WTC11 (cell line): ENCODE results near the gene TFEB. TPM values are rescaled to one million over a fixed set of nuclear protein-coding genes. Genes with fewer than 3 reads are reported as not detected.

Experiments used
- ATAC-seq: fragments of 200-7000 bp; cut with Tn5 transposase; 2 replicates; pipeline ENCODE4 v1.10.0; 2021; ENCODE audit warnings: mild to moderate bottlenecking, moderate library complexity
- CTCF ChIA-PET: fragments of 300-600 bp; sonication (Branson Sonifier 250); formaldehyde crosslinking; loops from one replicate; lab custom pipeline; 2021; ENCODE audit warnings: antibody characterized with exemption; lab: Charles Lee
- POLR2A ChIA-PET: fragments of 350-600 bp; sonication (Branson Sonifier 250); formaldehyde crosslinking; loops from one replicate; lab custom pipeline; 2021; ENCODE audit warnings: antibody characterized with exemption; lab: Charles Lee
- DNase-seq: peaks from one replicate; pipeline ENCODE4 v3.0.0; 2021; ENCODE audit warnings: low spot score
- H3K27ac Mint-ChIP-seq: 2 replicates; pipeline ENCODE4 v1.8.0; 2021; ENCODE audit warnings: mixed read lengths
- H3K27me3 Mint-ChIP-seq: 2 replicates; pipeline ENCODE4 v1.8.0; 2021; ENCODE audit warnings: low read depth, mild to moderate bottlenecking, moderate library complexity, mixed read lengths
- H3K36me3 Mint-ChIP-seq: 2 replicates; pipeline ENCODE4 v1.8.0; 2021; ENCODE audit warnings: mixed read lengths
- H3K4me1 Mint-ChIP-seq: 2 replicates; pipeline ENCODE4 v1.8.0; 2022; ENCODE audit warnings: mixed read lengths
- H3K4me3 Mint-ChIP-seq: 2 replicates; pipeline ENCODE4 v1.8.0; 2021; ENCODE audit warnings: mild to moderate bottlenecking, moderate library complexity, mixed read lengths
- H3K9me3 Mint-ChIP-seq: 2 replicates; pipeline ENCODE4 v1.8.0; 2021; ENCODE audit warnings: mixed read lengths
- HMGA2 ChIP-seq: fragments of 250-450 bp; sonication (Bioruptor Pico); IDR thresholded peaks from 2 replicates; pipeline ENCODE4 v1.4.0; 2021; ENCODE audit warnings: mild to moderate bottlenecking, moderate library complexity
- KAT7 ChIP-seq: sonication (generic); formaldehyde crosslinking; IDR thresholded peaks from 2 replicates; pipeline ENCODE4 v1.8.1; 2023; ENCODE audit warnings: missing genetic modification reagents, mild to moderate bottlenecking, borderline replicate concordance
- MXD4 ChIP-seq: fragments of 250-450 bp; sonication (Bioruptor Pico); IDR thresholded peaks from 2 replicates; pipeline ENCODE4 v1.8.0; 2021; ENCODE audit warnings: mild to moderate bottlenecking, moderate library complexity, borderline replicate concordance
- NR1H2 ChIP-seq: sonication (generic); formaldehyde crosslinking; IDR thresholded peaks from 2 replicates; pipeline ENCODE4 v1.9.0; 2021; ENCODE audit warnings: mild to moderate bottlenecking, moderate library complexity, missing genetic modification reagents
- RORB ChIP-seq: fragments of 250-450 bp; sonication (Bioruptor Pico); IDR thresholded peaks from 2 replicates; pipeline ENCODE4 v1.9.0; 2021; ENCODE audit warnings: mild to moderate bottlenecking
- TP53 ChIP-seq: sonication (generic); formaldehyde crosslinking; IDR thresholded peaks from 2 replicates; pipeline ENCODE4 v1.8.1; 2023; ENCODE audit warnings: mild to moderate bottlenecking, missing genetic modification reagents
- ZBTB21 ChIP-seq: sonication (generic); formaldehyde crosslinking; IDR thresholded peaks from 2 replicates; pipeline ENCODE4 v1.8.1; 2023; ENCODE audit warnings: mild to moderate bottlenecking, missing genetic modification reagents, borderline replicate concordance
- ZNF263 ChIP-seq: sonication (generic); formaldehyde crosslinking; IDR thresholded peaks from 2 replicates; pipeline ENCODE4 v1.8.1; 2022; ENCODE audit warnings: low read depth, mild to moderate bottlenecking, moderate library complexity, missing genetic modification reagents
- ZNF317 ChIP-seq: sonication (generic); formaldehyde crosslinking; IDR thresholded peaks from 2 replicates; pipeline ENCODE4 v1.8.1; 2023; ENCODE audit warnings: low read depth, mild to moderate bottlenecking, moderate library complexity, missing genetic modification reagents, borderline replicate concordance
- ZNF396 ChIP-seq: fragments of 250-450 bp; sonication (Bioruptor Pico); IDR thresholded peaks from 2 replicates; pipeline ENCODE4 v1.8.0; 2021; ENCODE audit warnings: mild to moderate bottlenecking, moderate library complexity, borderline replicate concordance
- total RNA-seq: library from RNA; stranded (reverse); gene quantifications from 3 replicates; pipeline ENCODE4 v1.2.3, GENCODE V29; 2021
- TF ChIP-seq, protein P1 (sequence below): fragments of 250-450 bp; sonication (Bioruptor Pico); IDR thresholded peaks from 2 replicates; pipeline ENCODE4 v2.1.2; 2022; ENCODE audit warnings: mild to moderate bottlenecking, moderate library complexity
- TF ChIP-seq, protein P2 (sequence below): sonication (generic); formaldehyde crosslinking; IDR thresholded peaks from 2 replicates; pipeline ENCODE4 v1.8.1; 2022; ENCODE audit warnings: missing genetic modification reagents, borderline replicate concordance
- TF ChIP-seq, protein P3 (sequence below): fragments of 250-450 bp; sonication (Bioruptor Pico); IDR thresholded peaks from 2 replicates; pipeline ENCODE4 v1.9.0; 2021; ENCODE audit warnings: mild to moderate bottlenecking
- TF ChIP-seq, protein P4 (sequence below): sonication (generic); formaldehyde crosslinking; IDR thresholded peaks from 2 replicates; pipeline ENCODE4 v1.8.0; 2023; ENCODE audit warnings: missing genetic modification reagents, mild to moderate bottlenecking, borderline replicate concordance
- TF ChIP-seq, protein P5 (sequence below): sonication (generic); formaldehyde crosslinking; IDR thresholded peaks from 2 replicates; pipeline ENCODE4 v1.8.1; 2023; ENCODE audit warnings: mild to moderate bottlenecking, missing genetic modification reagents, borderline replicate concordance
- TF ChIP-seq, protein P6 (sequence below): sonication (generic); formaldehyde crosslinking; IDR thresholded peaks from 2 replicates; pipeline ENCODE4 v1.8.1; 2022; ENCODE audit warnings: mild to moderate bottlenecking, missing genetic modification reagents, moderate library complexity, borderline replicate concordance

TFEB gene
- total RNA-seq, 1 experiment from 2014 or later = 3.9 TPM

DNA sequence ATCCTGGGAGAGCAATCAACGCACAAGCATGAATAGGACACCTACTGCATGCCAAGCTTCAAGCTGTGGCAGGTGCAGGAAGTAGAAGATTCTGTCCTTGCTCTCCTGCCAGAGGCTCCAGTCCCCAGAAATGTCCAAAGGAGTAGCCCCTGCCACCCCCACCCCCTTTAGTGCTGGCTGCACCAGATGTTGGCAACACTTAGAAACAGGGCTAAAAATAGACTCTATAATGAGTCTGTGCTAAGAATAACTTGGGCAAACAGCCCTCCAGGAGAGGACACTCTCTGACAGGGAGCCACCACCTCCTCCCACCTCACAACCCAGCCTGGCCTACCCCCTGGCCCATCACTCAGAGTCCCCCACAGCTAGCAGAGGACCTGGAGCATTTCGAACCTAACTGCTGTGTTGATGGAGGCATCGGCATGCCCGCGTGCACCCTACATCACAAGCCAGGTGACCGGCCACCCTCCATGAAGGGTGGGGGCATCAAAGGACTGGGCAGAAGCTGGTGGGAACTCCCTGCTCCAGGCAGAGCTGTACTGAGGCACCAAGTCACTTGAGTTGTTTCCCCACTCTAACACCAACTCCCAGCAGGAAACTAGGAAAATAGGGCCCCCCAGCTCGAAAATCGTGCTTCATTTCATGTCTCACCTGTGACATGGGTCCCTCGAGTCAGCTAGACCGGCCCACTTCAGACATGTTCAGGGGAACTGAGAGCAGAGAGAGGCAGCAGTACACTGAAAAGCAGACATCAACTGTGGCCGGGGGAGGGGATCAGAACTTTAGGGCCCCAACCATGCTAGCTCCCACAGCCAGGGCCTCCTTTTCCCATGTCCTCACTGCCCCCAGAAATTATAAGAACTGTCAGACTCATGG is 18.7 kb downstream of the TFEB start:
- Mint-ChIP-seq H3K27ac (no peak overlapping the region), H3K36me3 (no peaks in the 10 kb centered on the region), H3K27me3 (no peaks in the 10 kb centered on the region), H3K4me1 (no peaks in the 10 kb centered on the region)
- no peak for DNase-seq
- TF ChIP-seq NR1H2 (CRISPR knock-in tag) (no peak), ZBTB21 (CRISPR knock-in tag) (no peak), ZNF263 (CRISPR knock-in tag) (no peak), KAT7 (no peak), TP53 (no peak), ZNF317 (CRISPR knock-in tag) (no peak), MXD4 (no peak), HMGA2 (no peak), ZNF396 (no peak), RORB (CRISPR knock-in tag) (no peak)
- TF ChIP-seq, protein P1, sequence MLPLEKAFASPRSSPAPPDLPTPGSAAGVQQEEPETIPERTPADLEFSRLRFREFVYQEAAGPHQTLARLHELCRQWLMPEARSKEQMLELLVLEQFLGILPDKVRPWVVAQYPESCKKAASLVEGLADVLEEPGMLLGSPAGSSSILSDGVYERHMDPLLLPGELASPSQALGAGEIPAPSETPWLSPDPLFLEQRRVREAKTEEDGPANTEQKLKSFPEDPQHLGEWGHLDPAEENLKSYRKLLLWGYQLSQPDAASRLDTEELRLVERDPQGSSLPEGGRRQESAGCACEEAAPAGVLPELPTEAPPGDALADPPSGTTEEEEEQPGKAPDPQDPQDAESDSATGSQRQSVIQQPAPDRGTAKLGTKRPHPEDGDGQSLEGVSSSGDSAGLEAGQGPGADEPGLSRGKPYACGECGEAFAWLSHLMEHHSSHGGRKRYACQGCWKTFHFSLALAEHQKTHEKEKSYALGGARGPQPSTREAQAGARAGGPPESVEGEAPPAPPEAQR = no peak
- TF ChIP-seq, protein P2, sequence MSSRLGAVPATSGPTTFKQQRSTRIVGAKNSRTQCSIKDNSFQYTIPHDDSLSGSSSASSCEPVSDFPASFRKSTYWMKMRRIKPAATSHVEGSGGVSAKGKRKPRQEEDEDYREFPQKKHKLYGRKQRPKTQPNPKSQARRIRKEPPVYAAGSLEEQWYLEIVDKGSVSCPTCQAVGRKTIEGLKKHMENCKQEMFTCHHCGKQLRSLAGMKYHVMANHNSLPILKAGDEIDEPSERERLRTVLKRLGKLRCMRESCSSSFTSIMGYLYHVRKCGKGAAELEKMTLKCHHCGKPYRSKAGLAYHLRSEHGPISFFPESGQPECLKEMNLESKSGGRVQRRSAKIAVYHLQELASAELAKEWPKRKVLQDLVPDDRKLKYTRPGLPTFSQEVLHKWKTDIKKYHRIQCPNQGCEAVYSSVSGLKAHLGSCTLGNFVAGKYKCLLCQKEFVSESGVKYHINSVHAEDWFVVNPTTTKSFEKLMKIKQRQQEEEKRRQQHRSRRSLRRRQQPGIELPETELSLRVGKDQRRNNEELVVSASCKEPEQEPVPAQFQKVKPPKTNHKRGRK (CRISPR knock-in tag) = no peak
- TF ChIP-seq, protein P3, sequence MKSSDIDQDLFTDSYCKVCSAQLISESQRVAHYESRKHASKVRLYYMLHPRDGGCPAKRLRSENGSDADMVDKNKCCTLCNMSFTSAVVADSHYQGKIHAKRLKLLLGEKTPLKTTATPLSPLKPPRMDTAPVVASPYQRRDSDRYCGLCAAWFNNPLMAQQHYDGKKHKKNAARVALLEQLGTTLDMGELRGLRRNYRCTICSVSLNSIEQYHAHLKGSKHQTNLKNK (CRISPR knock-in tag) = no peak
- TF ChIP-seq, protein P4, sequence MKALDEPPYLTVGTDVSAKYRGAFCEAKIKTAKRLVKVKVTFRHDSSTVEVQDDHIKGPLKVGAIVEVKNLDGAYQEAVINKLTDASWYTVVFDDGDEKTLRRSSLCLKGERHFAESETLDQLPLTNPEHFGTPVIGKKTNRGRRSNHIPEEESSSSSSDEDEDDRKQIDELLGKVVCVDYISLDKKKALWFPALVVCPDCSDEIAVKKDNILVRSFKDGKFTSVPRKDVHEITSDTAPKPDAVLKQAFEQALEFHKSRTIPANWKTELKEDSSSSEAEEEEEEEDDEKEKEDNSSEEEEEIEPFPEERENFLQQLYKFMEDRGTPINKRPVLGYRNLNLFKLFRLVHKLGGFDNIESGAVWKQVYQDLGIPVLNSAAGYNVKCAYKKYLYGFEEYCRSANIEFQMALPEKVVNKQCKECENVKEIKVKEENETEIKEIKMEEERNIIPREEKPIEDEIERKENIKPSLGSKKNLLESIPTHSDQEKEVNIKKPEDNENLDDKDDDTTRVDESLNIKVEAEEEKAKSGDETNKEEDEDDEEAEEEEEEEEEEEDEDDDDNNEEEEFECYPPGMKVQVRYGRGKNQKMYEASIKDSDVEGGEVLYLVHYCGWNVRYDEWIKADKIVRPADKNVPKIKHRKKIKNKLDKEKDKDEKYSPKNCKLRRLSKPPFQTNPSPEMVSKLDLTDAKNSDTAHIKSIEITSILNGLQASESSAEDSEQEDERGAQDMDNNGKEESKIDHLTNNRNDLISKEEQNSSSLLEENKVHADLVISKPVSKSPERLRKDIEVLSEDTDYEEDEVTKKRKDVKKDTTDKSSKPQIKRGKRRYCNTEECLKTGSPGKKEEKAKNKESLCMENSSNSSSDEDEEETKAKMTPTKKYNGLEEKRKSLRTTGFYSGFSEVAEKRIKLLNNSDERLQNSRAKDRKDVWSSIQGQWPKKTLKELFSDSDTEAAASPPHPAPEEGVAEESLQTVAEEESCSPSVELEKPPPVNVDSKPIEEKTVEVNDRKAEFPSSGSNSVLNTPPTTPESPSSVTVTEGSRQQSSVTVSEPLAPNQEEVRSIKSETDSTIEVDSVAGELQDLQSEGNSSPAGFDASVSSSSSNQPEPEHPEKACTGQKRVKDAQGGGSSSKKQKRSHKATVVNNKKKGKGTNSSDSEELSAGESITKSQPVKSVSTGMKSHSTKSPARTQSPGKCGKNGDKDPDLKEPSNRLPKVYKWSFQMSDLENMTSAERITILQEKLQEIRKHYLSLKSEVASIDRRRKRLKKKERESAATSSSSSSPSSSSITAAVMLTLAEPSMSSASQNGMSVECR (CRISPR knock-in tag) = no peak
- TF ChIP-seq, protein P5, sequence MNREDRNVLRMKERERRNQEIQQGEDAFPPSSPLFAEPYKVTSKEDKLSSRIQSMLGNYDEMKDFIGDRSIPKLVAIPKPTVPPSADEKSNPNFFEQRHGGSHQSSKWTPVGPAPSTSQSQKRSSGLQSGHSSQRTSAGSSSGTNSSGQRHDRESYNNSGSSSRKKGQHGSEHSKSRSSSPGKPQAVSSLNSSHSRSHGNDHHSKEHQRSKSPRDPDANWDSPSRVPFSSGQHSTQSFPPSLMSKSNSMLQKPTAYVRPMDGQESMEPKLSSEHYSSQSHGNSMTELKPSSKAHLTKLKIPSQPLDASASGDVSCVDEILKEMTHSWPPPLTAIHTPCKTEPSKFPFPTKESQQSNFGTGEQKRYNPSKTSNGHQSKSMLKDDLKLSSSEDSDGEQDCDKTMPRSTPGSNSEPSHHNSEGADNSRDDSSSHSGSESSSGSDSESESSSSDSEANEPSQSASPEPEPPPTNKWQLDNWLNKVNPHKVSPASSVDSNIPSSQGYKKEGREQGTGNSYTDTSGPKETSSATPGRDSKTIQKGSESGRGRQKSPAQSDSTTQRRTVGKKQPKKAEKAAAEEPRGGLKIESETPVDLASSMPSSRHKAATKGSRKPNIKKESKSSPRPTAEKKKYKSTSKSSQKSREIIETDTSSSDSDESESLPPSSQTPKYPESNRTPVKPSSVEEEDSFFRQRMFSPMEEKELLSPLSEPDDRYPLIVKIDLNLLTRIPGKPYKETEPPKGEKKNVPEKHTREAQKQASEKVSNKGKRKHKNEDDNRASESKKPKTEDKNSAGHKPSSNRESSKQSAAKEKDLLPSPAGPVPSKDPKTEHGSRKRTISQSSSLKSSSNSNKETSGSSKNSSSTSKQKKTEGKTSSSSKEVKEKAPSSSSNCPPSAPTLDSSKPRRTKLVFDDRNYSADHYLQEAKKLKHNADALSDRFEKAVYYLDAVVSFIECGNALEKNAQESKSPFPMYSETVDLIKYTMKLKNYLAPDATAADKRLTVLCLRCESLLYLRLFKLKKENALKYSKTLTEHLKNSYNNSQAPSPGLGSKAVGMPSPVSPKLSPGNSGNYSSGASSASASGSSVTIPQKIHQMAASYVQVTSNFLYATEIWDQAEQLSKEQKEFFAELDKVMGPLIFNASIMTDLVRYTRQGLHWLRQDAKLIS = no peak
- TF ChIP-seq, protein P6, sequence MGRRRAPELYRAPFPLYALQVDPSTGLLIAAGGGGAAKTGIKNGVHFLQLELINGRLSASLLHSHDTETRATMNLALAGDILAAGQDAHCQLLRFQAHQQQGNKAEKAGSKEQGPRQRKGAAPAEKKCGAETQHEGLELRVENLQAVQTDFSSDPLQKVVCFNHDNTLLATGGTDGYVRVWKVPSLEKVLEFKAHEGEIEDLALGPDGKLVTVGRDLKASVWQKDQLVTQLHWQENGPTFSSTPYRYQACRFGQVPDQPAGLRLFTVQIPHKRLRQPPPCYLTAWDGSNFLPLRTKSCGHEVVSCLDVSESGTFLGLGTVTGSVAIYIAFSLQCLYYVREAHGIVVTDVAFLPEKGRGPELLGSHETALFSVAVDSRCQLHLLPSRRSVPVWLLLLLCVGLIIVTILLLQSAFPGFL (CRISPR knock-in tag) = no peak
- TF ChIP-seq, all 79 proteins: peak for 0
- ATAC-seq = no peak
- H3K4me3 Mint-ChIP-seq = no peak overlapping the region
- POLR2A ChIA-PET = interaction anchor here (1.3 kb wide), 1 partner anchor 17 kb away, joined by 3 read pairs; no protein-coding TSS in a partner anchor
- no peaks in the 10 kb centered on the region for H3K9me3 Mint-ChIP-seq
- CTCF ChIA-PET = interaction anchor here (0.9 to 6.6 kb wide), 5 partner anchors 11 to 70 kb away, joined by 3 to 39 read pairs (median 6); partner anchors contain the start of gene TOMM6
